Measurements from ENCODE around the gene MYH10. TPM values are rescaled to one million over a fixed set of nuclear protein-coding genes. Genes with fewer than 3 reads are reported as not detected.

The MYH10 gene
- total RNA-seq, 2 experiments from 2014 or later, result 8.3 to 10.3 TPM

DNA sequence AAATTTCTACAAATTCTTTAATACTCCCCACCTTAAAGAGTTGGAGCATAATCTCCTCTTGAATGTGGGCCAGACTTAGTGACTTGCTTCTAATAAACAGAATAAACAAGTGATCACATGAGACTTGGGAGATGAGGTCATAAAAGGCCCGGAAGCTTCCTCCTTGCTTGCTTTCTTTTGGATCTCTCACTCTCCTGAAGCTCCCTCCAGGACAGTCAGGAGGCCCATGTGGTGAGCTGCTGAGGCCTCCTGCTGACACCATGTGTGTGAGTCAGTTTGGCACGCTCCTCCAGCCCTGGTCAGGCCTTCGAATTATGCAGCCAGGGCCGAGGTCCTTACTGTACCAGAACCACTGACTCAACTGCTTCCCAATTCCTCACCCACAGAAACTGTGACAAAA is 141.6 kb downstream of the MYH10 start:
- POLR2A ChIA-PET, result no interaction called here
- peaks cover 12% of the 10 kb centered on the region for H3K9me3 Mint-ChIP-seq
- H3K4me3 Mint-ChIP-seq, result no peak overlapping the region
- H3K4me1 Mint-ChIP-seq, result no peaks in the 10 kb centered on the region
- peaks cover 12% of the 10 kb centered on the region for H3K36me3 Mint-ChIP-seq (ENCODE audit: low read depth)
- H3K27ac Mint-ChIP-seq, result no peak overlapping the region
- CTCF ChIA-PET, result interaction anchor here (1.9 kb wide), 1 partner anchor 18 kb away, joined by 4 read pairs; no protein-coding TSS in a partner anchor
- no peaks in the 10 kb centered on the region for H3K27me3 Mint-ChIP-seq
- no peak for DNase-seq

DNA sequence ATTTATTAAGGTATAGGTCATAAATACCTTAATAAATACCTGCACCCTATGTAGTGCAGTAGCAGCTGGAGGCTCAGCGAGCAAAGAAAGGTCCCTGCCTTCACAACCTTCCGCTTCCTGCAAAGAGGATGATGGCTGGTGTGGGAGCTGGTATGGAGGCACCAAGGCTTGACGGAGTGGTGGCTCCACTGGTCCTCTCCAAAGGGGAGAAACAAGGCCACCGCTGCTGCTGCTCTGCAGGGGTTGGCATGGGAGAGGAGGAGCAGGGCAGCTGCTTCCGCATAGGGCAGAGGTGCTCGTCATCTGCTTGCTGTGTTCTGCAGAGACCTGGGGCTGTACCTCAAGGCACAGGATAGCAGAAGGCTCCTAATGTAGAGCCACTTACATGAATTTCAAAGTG is 142.0 kb downstream of the MYH10 start:
- Mint-ChIP-seq H3K9me3 (peaks cover 15% of the 10 kb centered on the region), H3K36me3 (ENCODE audit: low read depth) (peaks cover 16% of the 10 kb centered on the region), H3K4me1 (no peaks in the 10 kb centered on the region), H3K27me3 (no peaks in the 10 kb centered on the region), H3K4me3 (no peak overlapping the region), H3K27ac (no peak overlapping the region)
- ChIA-PET POLR2A (no interaction called here), CTCF (interaction anchor here (0.9 to 1.9 kb wide), 2 partner anchors 17 to 105 kb away, joined by 4 read pairs; no protein-coding TSS in a partner anchor)
- no peak for DNase-seq

DNA sequence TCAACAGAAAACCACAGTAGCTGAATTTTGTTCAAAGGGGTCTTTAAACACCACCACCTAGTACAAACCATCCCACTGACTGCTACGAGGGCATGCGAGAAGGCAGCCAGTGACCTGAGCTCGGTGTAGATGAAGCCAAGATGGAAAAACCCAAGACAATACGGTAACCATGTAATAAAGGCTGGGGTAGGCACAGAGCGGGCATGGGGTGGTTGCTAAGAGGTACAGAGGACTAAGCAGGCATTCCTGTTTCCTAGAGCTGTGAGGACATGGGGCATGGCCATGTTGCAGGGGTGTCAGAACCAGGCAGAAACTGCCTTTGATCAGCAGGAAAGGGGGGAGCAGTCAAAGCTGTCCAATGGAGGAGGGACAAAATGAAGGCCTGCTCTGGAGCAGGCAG is 142.8 kb downstream of the MYH10 start:
- DNase-seq, result no peak
- ChIA-PET POLR2A (no interaction called here), CTCF (interaction anchor here (0.9 to 1.9 kb wide), 3 partner anchors 15 to 104 kb away, joined by 3 to 4 read pairs (median 4); no protein-coding TSS in a partner anchor)
- Mint-ChIP-seq H3K27me3 (no peaks in the 10 kb centered on the region), H3K36me3 (ENCODE audit: low read depth) (peaks cover 22% of the 10 kb centered on the region), H3K4me3 (no peak overlapping the region), H3K27ac (no peak overlapping the region), H3K4me1 (no peaks in the 10 kb centered on the region), H3K9me3 (peaks cover 16% of the 10 kb centered on the region)

DNA sequence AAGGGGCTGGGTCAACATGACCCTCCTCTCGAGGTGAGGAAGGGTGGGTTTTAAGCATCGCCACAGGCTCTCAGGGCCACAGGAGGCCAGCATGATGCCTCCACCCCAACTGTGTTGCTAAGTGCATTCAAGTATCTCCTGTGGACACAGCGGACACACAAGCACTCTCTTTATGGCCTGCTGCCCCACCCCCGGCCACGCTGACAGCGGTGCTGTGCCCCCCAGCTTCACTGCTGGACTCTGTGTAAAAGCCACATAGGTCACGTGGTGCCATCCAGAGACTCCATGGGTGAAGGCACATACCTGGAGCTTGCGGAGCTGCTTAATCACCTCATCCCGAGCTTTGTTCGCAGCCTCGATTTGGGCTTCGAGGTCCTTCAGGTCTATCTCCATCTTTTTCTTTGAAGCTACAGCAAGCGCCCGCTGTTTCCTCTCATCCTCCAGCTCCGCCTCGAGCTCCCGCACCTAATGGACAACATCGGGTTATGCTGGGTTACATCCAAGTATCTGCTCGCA is 143.3 kb downstream of the MYH10 start:
- H3K27ac Mint-ChIP-seq, result no peak overlapping the region

DNA sequence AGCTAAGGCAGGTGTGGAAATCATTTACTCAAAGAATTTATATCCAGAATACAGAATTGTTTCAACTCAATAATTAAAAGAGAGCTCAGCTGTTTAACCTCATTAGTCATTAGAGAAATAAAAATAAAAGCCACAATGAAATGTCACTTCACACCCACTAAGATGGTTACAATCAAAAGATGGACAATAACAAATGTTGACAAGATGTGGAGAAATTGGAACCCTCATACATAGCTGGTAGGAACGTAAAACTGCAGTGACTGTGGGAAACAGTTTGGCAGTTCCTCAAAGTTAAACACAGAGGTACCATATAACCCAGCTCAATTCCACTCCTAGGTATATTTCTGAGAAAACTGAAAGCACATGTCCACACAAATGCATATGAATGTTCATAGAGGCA is 145.0 kb downstream of the MYH10 start:
- CTCF ChIA-PET, result no interaction called here
- H3K4me1 Mint-ChIP-seq, result no peaks in the 10 kb centered on the region
- no peak for DNase-seq
- no peak overlapping the region for H3K27ac Mint-ChIP-seq
- peaks cover 34% of the 10 kb centered on the region for H3K36me3 Mint-ChIP-seq (ENCODE audit: low read depth)
- peaks cover 16% of the 10 kb centered on the region for H3K9me3 Mint-ChIP-seq
- POLR2A ChIA-PET, result interaction anchor here (0.7 kb wide), 1 partner anchor 355 kb away, joined by 5 read pairs; no protein-coding TSS in a partner anchor
- no peak overlapping the region for H3K4me3 Mint-ChIP-seq
- H3K27me3 Mint-ChIP-seq, result no peaks in the 10 kb centered on the region

More for the DNA sequence above, 143.3 kb downstream of the MYH10 start:
- POLR2A ChIA-PET, result no interaction called here
- CTCF ChIA-PET, result interaction anchor here (0.8 to 1.1 kb wide), 2 partner anchors 16 to 22 kb away, joined by 3 read pairs; no protein-coding TSS in a partner anchor
- Mint-ChIP-seq H3K9me3 (peaks cover 16% of the 10 kb centered on the region), H3K4me1 (no peaks in the 10 kb centered on the region), H3K27me3 (no peaks in the 10 kb centered on the region), H3K4me3 (no peak overlapping the region), H3K36me3 (ENCODE audit: low read depth) (peaks cover 28% of the 10 kb centered on the region)
- no peak for DNase-seq

DNA sequence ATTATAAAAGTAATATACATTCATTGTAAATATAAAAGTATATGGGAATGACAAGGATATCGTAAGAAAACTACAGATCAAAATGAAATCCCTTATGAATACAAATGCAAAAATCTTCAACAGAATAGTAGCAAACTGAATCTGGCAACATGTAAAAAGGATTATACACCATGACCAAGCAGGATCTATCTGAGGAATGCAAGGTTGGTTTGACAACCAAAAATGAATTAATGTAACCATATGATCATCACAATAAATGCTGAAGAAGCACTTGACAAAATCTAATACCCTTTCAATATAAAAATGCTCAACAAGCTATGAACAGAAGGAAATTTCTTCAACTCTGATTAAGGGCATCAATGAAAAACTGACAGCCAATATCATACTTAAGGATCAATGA is 146.1 kb downstream of the MYH10 start:
- peaks cover 16% of the 10 kb centered on the region for H3K9me3 Mint-ChIP-seq
- no peaks in the 10 kb centered on the region for H3K4me1 Mint-ChIP-seq
- ChIA-PET CTCF (no interaction called here), POLR2A (no interaction called here)
- no peaks in the 10 kb centered on the region for H3K27me3 Mint-ChIP-seq
- DNase-seq, result no peak
- H3K27ac Mint-ChIP-seq, result no peak overlapping the region
- H3K36me3 Mint-ChIP-seq (ENCODE audit: low read depth), result peaks cover 35% of the 10 kb centered on the region
- H3K4me3 Mint-ChIP-seq, result no peak overlapping the region

DNA sequence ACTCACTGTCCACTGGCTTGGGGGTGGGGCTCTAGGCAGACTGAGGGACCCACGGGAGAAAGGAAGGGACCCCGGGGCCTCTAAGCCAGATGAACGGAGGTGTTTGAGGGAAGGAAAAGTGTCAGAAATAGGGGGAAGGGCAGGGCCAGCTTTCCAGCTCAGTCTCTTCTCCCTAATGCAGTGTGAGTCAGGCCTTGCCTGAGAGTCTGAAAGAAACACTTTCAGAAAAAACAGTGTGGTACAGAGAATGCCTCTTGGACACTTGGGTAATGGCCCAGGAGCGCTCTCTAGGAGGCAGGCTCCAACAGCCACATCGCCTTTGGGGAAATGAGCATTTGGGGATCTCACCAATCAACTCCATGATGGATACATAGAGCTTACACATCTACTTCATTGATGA is 148.0 kb downstream of the MYH10 start:
- peaks cover 35% of the 10 kb centered on the region for H3K36me3 Mint-ChIP-seq (ENCODE audit: low read depth)
- H3K27ac Mint-ChIP-seq, result no peak overlapping the region
- H3K4me3 Mint-ChIP-seq, result no peak overlapping the region
- H3K27me3 Mint-ChIP-seq, result no peaks in the 10 kb centered on the region
- CTCF ChIA-PET, result interaction anchor here (1.0 to 1.1 kb wide), 2 partner anchors 11 to 99 kb away, joined by 3 to 4 read pairs; no protein-coding TSS in a partner anchor
- POLR2A ChIA-PET, result no interaction called here
- H3K4me1 Mint-ChIP-seq, result no peaks in the 10 kb centered on the region
- no peak for DNase-seq
- peaks cover 16% of the 10 kb centered on the region for H3K9me3 Mint-ChIP-seq

DNA sequence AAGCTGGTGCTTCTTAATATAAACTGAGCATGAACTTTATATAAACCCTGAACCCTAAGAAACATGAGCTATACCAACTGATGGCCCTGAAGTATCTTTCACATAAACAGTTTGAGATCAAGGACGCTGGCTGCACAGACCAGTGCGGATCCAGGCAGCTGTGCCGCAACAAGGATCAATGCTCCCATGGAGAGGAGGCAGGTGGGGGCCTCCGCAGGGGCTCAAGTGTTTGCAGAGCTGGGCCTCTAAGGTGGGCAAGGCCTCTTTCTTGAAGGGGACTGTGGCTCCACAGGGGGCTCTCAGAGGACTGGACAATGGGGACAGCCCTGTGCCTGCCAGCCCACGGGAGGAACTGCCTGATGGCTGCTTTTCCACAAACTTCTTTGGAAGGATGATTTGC is 148.8 kb downstream of the MYH10 start:
- Mint-ChIP-seq H3K27me3 (no peaks in the 10 kb centered on the region), H3K36me3 (ENCODE audit: low read depth) (peaks cover 35% of the 10 kb centered on the region), H3K27ac (no peak overlapping the region), H3K9me3 (peaks cover 16% of the 10 kb centered on the region), H3K4me3 (no peak overlapping the region), H3K4me1 (no peaks in the 10 kb centered on the region)
- ChIA-PET CTCF (interaction anchor here (0.6 kb wide), 1 partner anchor 242 kb away, joined by 3 read pairs; no protein-coding TSS in a partner anchor), POLR2A (no interaction called here)
- no peak for DNase-seq

DNA sequence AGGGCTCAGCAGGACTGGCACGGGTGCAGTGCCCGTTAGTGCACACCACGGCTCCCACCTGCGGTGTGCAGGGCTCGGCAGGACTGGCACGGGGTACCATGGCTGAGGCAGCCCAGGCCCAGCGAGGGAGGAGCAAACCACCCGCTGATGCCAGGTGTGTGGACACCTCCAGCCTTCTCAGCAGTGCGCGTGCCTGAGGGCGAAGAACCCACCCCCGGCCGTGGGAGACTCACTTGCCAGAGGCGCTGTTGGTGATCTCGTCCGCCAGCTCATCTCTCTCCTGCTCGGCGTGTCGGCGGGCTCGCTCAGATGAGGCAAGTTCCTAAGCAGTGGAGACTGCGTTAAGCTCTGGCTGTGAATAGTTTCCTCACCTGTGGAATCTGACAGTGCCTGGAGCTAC is 149.4 kb downstream of the MYH10 start:
- Mint-ChIP-seq H3K4me1 (no peaks in the 10 kb centered on the region), H3K27ac (no peak overlapping the region), H3K9me3 (peaks cover 16% of the 10 kb centered on the region), H3K36me3 (ENCODE audit: low read depth) (peaks cover 35% of the 10 kb centered on the region), H3K4me3 (no peak overlapping the region), H3K27me3 (no peaks in the 10 kb centered on the region)
- no peak for DNase-seq
- ChIA-PET POLR2A (no interaction called here), CTCF (no interaction called here)

DNA sequence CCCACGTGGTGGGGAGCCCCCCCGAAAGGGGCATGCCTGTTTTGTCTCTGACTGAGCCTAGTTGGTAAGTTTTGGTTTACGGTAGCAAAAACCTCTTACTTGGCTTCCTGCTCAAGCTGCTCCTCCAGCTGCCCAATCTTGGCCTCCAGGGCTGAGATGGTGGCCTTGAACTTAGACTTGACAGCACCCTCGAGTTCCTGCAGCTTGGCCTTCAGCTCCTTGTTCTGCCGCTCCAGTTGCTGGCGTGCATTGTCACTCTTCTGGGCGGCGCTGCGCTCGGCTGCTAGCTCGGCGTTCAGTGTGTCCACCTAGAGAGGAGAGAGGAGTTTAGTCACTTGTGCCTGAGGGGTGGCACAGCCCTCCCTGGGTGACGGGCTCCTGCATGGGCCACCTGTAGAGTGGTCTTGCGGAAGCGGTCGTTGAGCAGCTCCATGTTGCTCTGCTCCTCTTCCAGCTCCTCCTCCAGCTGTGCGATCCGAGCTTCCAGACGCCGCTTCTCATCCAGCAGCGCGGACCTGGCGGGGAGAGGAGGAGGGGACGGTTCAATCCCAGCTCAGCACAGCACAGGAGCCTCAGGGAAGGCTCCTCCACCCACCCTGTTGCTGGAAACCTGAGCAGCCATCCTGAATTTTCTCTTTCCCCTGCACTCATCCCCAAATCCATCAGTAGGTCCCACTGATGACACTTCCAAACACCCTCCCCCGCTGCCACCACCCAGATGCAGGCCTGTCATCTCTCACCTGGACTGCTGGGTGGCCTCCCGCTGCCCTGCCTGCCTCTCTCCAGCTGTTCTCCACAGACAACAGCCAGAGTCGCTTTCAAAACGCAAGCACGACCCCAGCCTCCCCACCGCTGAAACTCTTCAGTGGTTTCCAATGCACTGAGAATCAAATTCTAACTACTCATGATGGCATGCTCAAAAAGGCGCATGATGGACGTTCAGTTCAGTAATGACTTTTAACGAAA is 150.2 kb downstream of the MYH10 start:
- POLR2A ChIA-PET, result no interaction called here
- no peak overlapping the region for H3K4me3 Mint-ChIP-seq
- no peaks in the 10 kb centered on the region for H3K27me3 Mint-ChIP-seq
- CTCF ChIA-PET, result interaction anchor here (0.6 kb wide), 1 partner anchor 138 kb away, joined by 3 read pairs; no protein-coding TSS in a partner anchor
- peaks cover 38% of the 10 kb centered on the region for H3K36me3 Mint-ChIP-seq (ENCODE audit: low read depth)
- H3K4me1 Mint-ChIP-seq, result no peaks in the 10 kb centered on the region
- no peak overlapping the region for H3K27ac Mint-ChIP-seq
- peaks cover 11% of the 10 kb centered on the region for H3K9me3 Mint-ChIP-seq
- no peak for DNase-seq

DNA sequence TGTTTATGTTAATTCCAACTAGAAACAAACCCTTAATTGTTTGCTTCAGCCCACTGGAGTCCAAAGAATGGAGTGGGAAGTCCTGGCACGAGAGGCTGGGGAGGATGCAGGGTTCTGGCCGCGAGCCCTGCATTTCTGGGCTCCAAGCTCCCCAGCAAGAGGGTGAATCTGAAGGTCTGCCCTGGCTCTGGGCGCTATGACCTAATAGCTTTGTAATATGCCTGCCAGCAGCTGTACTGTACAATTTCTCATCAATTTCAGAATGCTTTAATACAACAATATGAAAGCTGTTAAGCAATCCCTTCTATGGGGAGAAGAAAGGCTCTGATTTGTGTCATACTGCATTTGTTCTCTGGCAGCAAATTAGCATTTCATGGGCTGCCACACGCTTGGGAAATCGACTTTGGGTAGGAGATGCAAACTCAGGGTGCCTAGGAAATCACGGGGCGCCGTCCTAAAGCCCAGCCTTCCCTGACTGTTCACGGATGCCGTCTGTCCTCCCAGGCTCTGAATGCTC is 151.0 kb downstream of the MYH10 start:
- DNase-seq, result no peak
- H3K4me1 Mint-ChIP-seq, result no peaks in the 10 kb centered on the region
- H3K27ac Mint-ChIP-seq, result no peak overlapping the region
- CTCF ChIA-PET, result no interaction called here
- peaks cover 35% of the 10 kb centered on the region for H3K36me3 Mint-ChIP-seq (ENCODE audit: low read depth)
- POLR2A ChIA-PET, result no interaction called here
- H3K9me3 Mint-ChIP-seq, result peaks cover 6% of the 10 kb centered on the region
- H3K27me3 Mint-ChIP-seq, result no peaks in the 10 kb centered on the region
- H3K4me3 Mint-ChIP-seq, result no peak overlapping the region

DNA sequence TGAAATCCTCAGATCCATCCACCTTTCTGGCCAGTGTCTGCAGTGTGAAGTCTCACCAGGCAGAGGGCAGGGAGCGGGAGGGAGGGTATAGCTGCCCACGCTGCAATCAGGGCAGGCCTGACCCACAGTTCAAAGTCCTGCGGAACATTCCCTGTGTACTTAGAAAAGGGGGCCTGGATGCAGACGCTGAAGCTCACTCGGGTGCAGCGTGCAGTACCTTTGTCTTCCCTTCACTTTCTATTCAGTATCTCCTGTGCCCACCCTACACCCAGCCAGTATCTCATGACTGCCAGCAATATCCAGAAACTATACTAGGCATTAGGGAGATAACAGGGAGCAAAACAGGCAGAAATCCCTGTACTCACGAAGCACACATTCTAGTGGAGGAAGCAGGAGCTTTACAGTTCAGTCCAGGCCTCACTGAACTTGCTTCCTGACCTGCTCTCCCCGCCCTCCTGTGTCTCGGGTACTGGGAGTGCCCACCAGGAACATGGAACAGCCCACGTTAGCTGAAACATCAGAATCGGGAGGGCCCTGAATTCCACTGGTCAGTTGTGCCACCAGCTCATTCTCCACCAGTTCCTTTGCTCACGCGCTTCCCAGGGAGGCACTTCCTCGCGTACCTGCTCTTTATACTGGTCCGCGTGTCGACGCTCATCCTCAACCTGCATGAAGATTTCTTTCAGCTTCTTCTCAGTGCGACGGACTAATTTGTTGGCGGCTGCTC is 152.6 kb downstream of the MYH10 start:
- H3K4me3 Mint-ChIP-seq, result no peak overlapping the region
- peak overlapping the region; percentile 0 for H3K27ac Mint-ChIP-seq
- H3K27me3 Mint-ChIP-seq, result no peaks in the 10 kb centered on the region
- POLR2A ChIA-PET, result no interaction called here
- no peaks in the 10 kb centered on the region for H3K9me3 Mint-ChIP-seq
- CTCF ChIA-PET, result interaction anchor here (0.9 kb wide), 1 partner anchor 27 kb away, joined by 3 read pairs; no protein-coding TSS in a partner anchor
- DNase-seq, result no peak
- peaks cover 34% of the 10 kb centered on the region for H3K36me3 Mint-ChIP-seq (ENCODE audit: low read depth)
- H3K4me1 Mint-ChIP-seq, result no peaks in the 10 kb centered on the region
